PC-9 (cell line): ENCODE data around the gene ARPC5. TPM values are rescaled to one million over a fixed set of nuclear protein-coding genes. Genes with fewer than 3 reads are reported as not detected.

ENCODE experiments used
- BruUV-seq: library from RNA; stranded (reverse); fragments of 400-500 nt; replicated peaks from 2 replicates; lab custom pipeline; 2021; lab: Mats Ljungman, UMichigan
- CTCF ChIA-PET: fragments of 300-600 bp; sonication (Branson Sonifier 250); formaldehyde crosslinking; loops from one replicate; lab custom pipeline; 2022; ENCODE audit warnings: antibody characterized with exemption; lab: Charles Lee
- POLR2A ChIA-PET: fragments of 300-600 bp; sonication (Branson Sonifier 250); formaldehyde crosslinking; loops from one replicate; lab custom pipeline; 2022; ENCODE audit warnings: antibody characterized with exemption; ENCODE audit not compliant: unreplicated experiment; lab: Charles Lee
- DNase-seq, 2 experiments: peaks; one replicate each; pipeline versions ENCODE4 v3.0.0 to v3.0.0-alpha.2; 2015 to 2022; ENCODE audit warnings: mixed read lengths in 1 of 2
- H2AFZ ChIP-seq: fragments of 200-600 bp; sonication (generic); 2 replicates; pipeline ENCODE4 v1.8.1; 2017; ENCODE audit warnings: antibody characterized with exemption
- H3F3A ChIP-seq: fragments of 200-600 bp; sonication (generic); 2 replicates; pipeline ENCODE4 v1.8.1; 2017; ENCODE audit warnings: antibody characterized with exemption, mild to moderate bottlenecking, low read depth; ENCODE audit not compliant: insufficient read depth
- H3K27ac ChIP-seq: fragments of 200-600 bp; sonication (generic); 2 replicates; pipeline ENCODE4 v1.6.1; 2016; ENCODE audit warnings: mixed run types
- H3K27me3 ChIP-seq: fragments of 200-600 bp; sonication (generic); 2 replicates; pipeline ENCODE4 v1.6.1; 2016; ENCODE audit warnings: low read depth, mixed run types; ENCODE audit not compliant: insufficient read depth
- H3K36me3 ChIP-seq: fragments of 200-600 bp; sonication (generic); 2 replicates; pipeline ENCODE4 v1.6.1; 2016; ENCODE audit warnings: low read depth, mixed run types
- H3K4me1 ChIP-seq: fragments of 200-600 bp; sonication (generic); replicated peaks from 2 replicates; pipeline ENCODE4 v1.6.1; 2016; ENCODE audit warnings: mixed run types; ENCODE audit not compliant: insufficient read depth
- H3K4me2 ChIP-seq: fragments of 200-600 bp; sonication (generic); 2 replicates; pipeline ENCODE4 v1.6.1; 2017; ENCODE audit warnings: mixed run types
- H3K4me3 ChIP-seq: fragments of 200-600 bp; sonication (generic); 2 replicates; pipeline ENCODE4 v1.6.1; 2016; ENCODE audit warnings: mixed run types
- H3K79me2 ChIP-seq: fragments of 200-600 bp; sonication (generic); 2 replicates; pipeline ENCODE4 v1.6.1; 2017; ENCODE audit warnings: low read depth, mixed run types
- H3K9me2 ChIP-seq: fragments of 200-600 bp; sonication (generic); 2 replicates; pipeline ENCODE4 v1.8.1; 2017; ENCODE audit warnings: mild to moderate bottlenecking; ENCODE audit not compliant: insufficient read depth
- H3K9me3 ChIP-seq: fragments of 200-600 bp; sonication (generic); 2 replicates; pipeline ENCODE4 v1.8.1; 2016; ENCODE audit warnings: low read depth; ENCODE audit not compliant: insufficient read depth
- H4K20me1 ChIP-seq: fragments of 200-600 bp; sonication (generic); 2 replicates; pipeline ENCODE4 v1.8.1; 2017; ENCODE audit not compliant: insufficient read depth
- CTCF ChIP-seq: fragments of 200-600 bp; sonication (generic); conservative IDR thresholded peaks from 2 replicates; pipeline ENCODE4 v1.6.1; 2017; ENCODE audit warnings: mixed run types, antibody characterized with exemption, mild to moderate bottlenecking, moderate library complexity
- EZH2 ChIP-seq: fragments of 200-600 bp; sonication (generic); IDR thresholded peaks from 2 replicates; pipeline ENCODE4 v1.8.0; 2017; ENCODE audit warnings: antibody characterized with exemption, low read depth
- intact Hi-C: fragments of 100-400 bp; cut with micrococcal nuclease; formaldehyde crosslinking; loops from one replicate; pipeline ENCODE4 v1.10.0; 2022; ENCODE audit not compliant: unreplicated experiment
- total RNA-seq: library from RNA; stranded (reverse); gene quantifications from 2 replicates; pipeline ENCODE4 v1.2.3, GENCODE V29; 2021

The ARPC5 gene
- total RNA-seq, 1 experiment from 2014 or later, result 143 TPM

GRCh38 chr1:183600634-183601033, 34.9 kb downstream of the ARPC5 start:
- Histone ChIP-seq H3K36me3 (no peaks in the 10 kb centered on the region), H3K9me2 (no peaks in the 10 kb centered on the region), H2AFZ (no peak overlapping the region), H3K4me2 (no peak overlapping the region), H3K27ac (peak overlapping the region; percentile 39), H3K4me3 (no peak overlapping the region), H3K9me3 (no peaks in the 10 kb centered on the region), H4K20me1 (no peaks in the 10 kb centered on the region), H3K4me1 (peaks cover 9% of the 10 kb centered on the region; the same call in 1 of the 2 replicates), H3K27me3 (no peaks in the 10 kb centered on the region), H3F3A (no peaks in the 10 kb centered on the region; the same call in 1 of the 2 replicates), H3K79me2 (no peaks in the 10 kb centered on the region)
- no TSS peak for BruUV-seq
- ChIA-PET POLR2A (no interaction called here), CTCF (no interaction called here)
- peak in 1 of 2 experiments; percentile 29 for DNase-seq
- TF ChIP-seq CTCF (no peak), EZH2 (no peak)
- intact Hi-C loops, result no loop called here

GRCh38 chr1:183600136-183600535, 35.4 kb downstream of the ARPC5 start:
- POLR2A ChIA-PET, result no interaction called here
- H3K36me3 ChIP-seq, result no peaks in the 10 kb centered on the region

GRCh38 chr1:183598386-183598785, 37.2 kb downstream of the ARPC5 start:
- H3K36me3 ChIP-seq, result no peaks in the 10 kb centered on the region
- no peak overlapping the region for H3K4me3 ChIP-seq
- H3K9me3 ChIP-seq, result no peaks in the 10 kb centered on the region
- TF ChIP-seq EZH2 (no peak), CTCF (no peak)
- no peaks in the 10 kb centered on the region for H3K9me2 ChIP-seq
- no peaks in the 10 kb centered on the region for H3K79me2 ChIP-seq
- intact Hi-C loops, result no loop called here
- H3F3A ChIP-seq, result no peaks in the 10 kb centered on the region; the same call in 1 of the 2 replicates
- H4K20me1 ChIP-seq, result no peaks in the 10 kb centered on the region
- no peak overlapping the region for H3K4me2 ChIP-seq
- CTCF ChIA-PET, result no interaction called here
- BruUV-seq, result no TSS peak
- peak in 1 of 2 experiments; percentile 3 for DNase-seq
- H3K27me3 ChIP-seq, result no peaks in the 10 kb centered on the region
- H2AFZ ChIP-seq, result peak overlapping the region; percentile 58; the same call in 1 of the 2 replicates
- POLR2A ChIA-PET, result no interaction called here
- no peak overlapping the region for H3K27ac ChIP-seq
- peaks cover 9% of the 10 kb centered on the region; the same call in 1 of the 2 replicates for H3K4me1 ChIP-seq

More at GRCh38 chr1:183600136-183600535, 35.4 kb downstream of the ARPC5 start:
- Histone ChIP-seq H3K4me2 (0 out of 2 replicates have a peak overlapping the region, but pooled peaks have one; percentile 4), H3K27me3 (no peaks in the 10 kb centered on the region), H3K27ac (peak overlapping the region; percentile 39), H3K4me3 (no peak overlapping the region), H4K20me1 (no peaks in the 10 kb centered on the region), H3K79me2 (no peaks in the 10 kb centered on the region), H3K4me1 (peaks cover 9% of the 10 kb centered on the region; the same call in 1 of the 2 replicates), H3K9me2 (no peaks in the 10 kb centered on the region), H3K9me3 (no peaks in the 10 kb centered on the region), H3F3A (no peaks in the 10 kb centered on the region; the same call in 1 of the 2 replicates), H2AFZ (no peak overlapping the region)
- TF ChIP-seq EZH2 (no peak), CTCF (no peak)
- peak in 1 of 2 experiments; percentile 58 for DNase-seq
- intact Hi-C loops, result no loop called here
- BruUV-seq, result no TSS peak
- CTCF ChIA-PET, result interaction anchor here (0.8 kb wide), 1 partner anchor 9 kb away, joined by 4 read pairs; no protein-coding TSS in a partner anchor
